ENCODE measurements around the gene ATP5MK. TPM values are rescaled to one million over a fixed set of nuclear protein-coding genes. Genes with fewer than 3 reads are reported as not detected.

Gene ATP5MK
- 100 to 1,000 TPM; 391 to 519 (median 516) TPM for total RNA-seq
- long read RNA-seq, donor 1, transcript ATP5MD-201 (4 exons, 364 nt), result major isoform, 117 of 131 reads
- long read RNA-seq, donor 1, transcript ATP5MD-204 (5 exons, 626 nt), result minor isoform, 10 of 131 reads
- long read RNA-seq, donor 1, partial matches to known transcripts, result 2 of 131 reads
- long read RNA-seq, donor 1, other reads (novel, unspliced or antisense), result 1 of 131 reads
- long read RNA-seq, donor 2, transcript ATP5MD-201 (4 exons, 364 nt), result major isoform, 294 of 309 reads
- long read RNA-seq, donor 2, transcript ATP5MD-204 (5 exons, 626 nt), result minor isoform, 9 of 309 reads
- long read RNA-seq, donor 2, partial matches to known transcripts, result 2 of 309 reads
- long read RNA-seq, donor 2, other reads (novel, unspliced or antisense), result 3 of 309 reads

- TF ChIP-seq CTCF (IDR thresholded peaks at IDR 0.05), result no peak
- Histone ChIP-seq H3K4me1 (ENCODE audit: low read depth) (peaks cover 26% of the 10 kb centered on the region), H3K9me3 (no peaks in the 10 kb centered on the region), H3K4me3 (peak within 1 kb of the TSS; percentile 92), H3K36me3 (ENCODE audit: low read depth) (peaks cover 5% of the 10 kb centered on the region)
- DNase-seq, result peak; percentile 97 to 99 (median 98)
- peak; percentile 99 for ATAC-seq
- intact Hi-C loops (cut with DNase I, micrococcal nuclease), result no loop called here
Observed at GRCh38 chr10:103396067-103396788, at the start of gene ATP5MK, which contains the start of gene PDCD11. ATP5MK (minus strand) TSS chr10:103396475; CDS start chr10:103392457, 4,018 bp downstream. PDCD11 (plus strand) TSS chr10:103396626; CDS start chr10:103398427, 1,801 bp downstream.

DNA sequence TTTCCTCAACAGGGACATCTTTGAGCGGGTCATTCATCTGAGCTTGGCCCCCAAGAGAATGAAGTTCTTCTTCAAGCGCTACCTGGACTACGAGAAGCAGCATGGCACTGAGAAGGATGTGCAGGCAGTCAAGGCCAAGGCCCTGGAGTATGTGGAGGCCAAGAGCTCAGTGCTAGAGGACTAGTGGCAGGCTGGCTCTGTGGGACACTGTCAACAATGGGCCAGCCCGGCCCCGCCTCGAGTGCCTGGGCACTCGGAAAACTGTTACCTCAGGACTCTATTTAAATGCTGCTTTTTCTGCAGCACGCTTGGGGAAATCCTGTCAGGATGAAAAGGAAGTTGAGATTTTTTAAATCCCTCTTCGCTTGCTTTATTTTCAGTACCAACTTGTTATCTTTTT is 49.1 kb upstream of the ATP5MK start:
- no peak for TF ChIP-seq CTCF (IDR thresholded peaks at IDR 0.05)
- ATAC-seq (no peak), DNase-seq (no peak)
- H3K4me3 ChIP-seq, result no peak overlapping the region
- intact Hi-C loops (cut with DNase I, micrococcal nuclease), result no loop called here
- H3K4me1 ChIP-seq (ENCODE audit: low read depth), result peaks cover 7% of the 10 kb centered on the region
- H3K36me3 ChIP-seq (ENCODE audit: low read depth), result peaks cover 3% of the 10 kb centered on the region
- no peaks in the 10 kb centered on the region for H3K9me3 ChIP-seq

GRCh38 chr10:103444478-103444877 is 48.2 kb upstream of the ATP5MK start:
- intact Hi-C loops (cut with DNase I, micrococcal nuclease), result no loop called here
- Histone ChIP-seq H3K9me3 (no peaks in the 10 kb centered on the region), H3K4me3 (no peak overlapping the region), H3K4me1 (ENCODE audit: low read depth) (peaks cover 4% of the 10 kb centered on the region), H3K36me3 (ENCODE audit: low read depth) (peaks cover 3% of the 10 kb centered on the region)
- ATAC-seq (no peak), DNase-seq (no peak)
- no peak for TF ChIP-seq CTCF (IDR thresholded peaks at IDR 0.05)

DNA sequence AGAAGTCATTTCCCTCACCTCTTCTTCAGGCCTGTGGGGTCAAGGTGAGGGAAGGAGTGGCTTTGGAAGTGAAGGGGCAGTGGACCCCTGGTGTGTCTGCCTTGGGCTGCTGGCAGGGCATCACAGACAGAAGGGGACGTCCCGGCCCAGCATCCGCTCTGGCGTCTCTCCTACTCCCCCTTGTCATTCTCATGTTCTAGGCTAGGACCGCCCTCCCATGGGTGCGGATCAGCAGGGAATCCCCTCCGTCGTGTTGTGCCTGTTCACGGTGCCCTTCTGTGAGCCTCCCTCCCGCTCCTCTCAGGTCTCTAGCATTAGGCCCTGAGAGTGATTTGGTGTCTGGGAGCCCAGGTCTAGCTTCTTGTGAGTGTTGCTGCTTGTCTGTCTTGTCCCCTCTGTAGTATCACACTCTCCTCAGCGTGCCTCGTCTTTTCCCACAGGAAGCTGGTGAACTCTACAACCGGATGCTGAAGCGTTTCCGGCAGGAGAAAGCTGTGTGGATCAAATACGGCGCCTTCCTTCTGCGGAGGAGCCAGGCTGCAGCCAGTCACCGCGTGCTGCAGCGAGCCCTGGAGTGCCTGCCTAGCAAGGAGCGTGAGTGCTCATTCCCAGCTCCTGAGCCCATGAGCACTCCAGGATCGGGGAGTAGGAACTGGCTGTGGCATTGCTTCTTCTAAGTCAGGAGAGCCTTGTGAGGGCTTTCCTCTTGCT is 47.4 kb upstream of the ATP5MK start:
- peaks cover 2% of the 10 kb centered on the region for H3K4me1 ChIP-seq (ENCODE audit: low read depth)
- ATAC-seq, result no peak
- H3K4me3 ChIP-seq, result no peak overlapping the region
- no peak for DNase-seq
- H3K36me3 ChIP-seq (ENCODE audit: low read depth), result peaks cover 3% of the 10 kb centered on the region
- no peaks in the 10 kb centered on the region for H3K9me3 ChIP-seq
- intact Hi-C loops (cut with DNase I, micrococcal nuclease), result no loop called here
- TF ChIP-seq CTCF (IDR thresholded peaks at IDR 0.05), result no peak

- Histone ChIP-seq H3K36me3 (ENCODE audit: low read depth) (peaks cover 3% of the 10 kb centered on the region), H3K9me3 (no peaks in the 10 kb centered on the region), H3K4me1 (ENCODE audit: low read depth) (no peaks in the 10 kb centered on the region), H3K4me3 (no peak overlapping the region)
- TF ChIP-seq CTCF (IDR thresholded peaks at IDR 0.05), result no peak
- intact Hi-C loops (cut with DNase I, micrococcal nuclease), result no loop called here
- no peak for DNase-seq
- peak; percentile 23 for ATAC-seq
Observed at GRCh38 chr10:103442031-103442461, 45.8 kb upstream of the ATP5MK start.
